ENCODE results near the gene FBXO17. TPM values are rescaled to one million over a fixed set of nuclear protein-coding genes. Genes with fewer than 3 reads are reported as not detected.

Gene FBXO17
- total and polyA plus RNA-seq, 4 donors, result 19.7 to 31.9 (median 23.4) TPM

DNA sequence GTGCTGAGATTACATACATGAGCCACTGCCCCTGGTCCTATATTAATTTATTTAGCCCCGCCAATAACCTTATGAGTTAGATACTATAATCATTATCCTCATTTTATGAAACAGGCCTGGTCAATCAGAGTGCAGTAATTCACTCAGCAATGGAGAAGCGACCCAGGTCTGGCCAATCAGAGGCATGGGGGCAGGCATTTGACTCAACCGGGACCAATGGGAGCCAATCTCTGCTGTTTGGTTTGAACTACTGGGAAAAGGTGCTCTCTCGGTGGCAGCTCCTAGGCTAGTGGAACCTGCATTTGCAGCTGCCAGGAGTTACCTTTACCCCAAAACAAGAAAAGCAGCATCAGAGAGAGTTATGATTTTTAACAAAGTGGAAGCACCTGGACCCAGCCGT lies 82.7 kb downstream of the FBXO17 start:
- Histone ChIP-seq H3K4me1 (ENCODE audit: control insufficient read depth in 4 of 4, insufficient read depth in 4 of 4, low read length in 3 of 4) (peaks cover 0 to 3% (median under 1%) of the 10 kb centered on the region in 4 donors), H3K9me3 (ENCODE audit: control insufficient read depth in 4 of 4, low read length in 3 of 4) (no peaks in the 10 kb centered on the region), H3K9ac (ENCODE audit: low read depth in 1 of 2, low read length in 2 of 2) (no peak overlapping the region), H3K36me3 (ENCODE audit: control insufficient read depth in 4 of 4, insufficient read depth in 3 of 4, low read depth in 1 of 4, low read length in 3 of 4) (peaks cover 2 to 24% (median 18%) of the 10 kb centered on the region in 4 donors), H3K27me3 (ENCODE audit: control insufficient read depth in 4 of 4, insufficient read depth in 4 of 4, low read length in 3 of 4) (no peaks in the 10 kb centered on the region), H3K27ac (ENCODE audit: low read depth in 1 of 2, low read length in 2 of 2) (peak overlapping the region in 1 of 2 donors; percentile 2), H3K4me3 (ENCODE audit: low read depth in 1 of 3, low read length in 3 of 3) (no peak overlapping the region)
- DNase-seq (ENCODE audit: low spot score), result no peak
- TF ChIP-seq, protein P1, sequence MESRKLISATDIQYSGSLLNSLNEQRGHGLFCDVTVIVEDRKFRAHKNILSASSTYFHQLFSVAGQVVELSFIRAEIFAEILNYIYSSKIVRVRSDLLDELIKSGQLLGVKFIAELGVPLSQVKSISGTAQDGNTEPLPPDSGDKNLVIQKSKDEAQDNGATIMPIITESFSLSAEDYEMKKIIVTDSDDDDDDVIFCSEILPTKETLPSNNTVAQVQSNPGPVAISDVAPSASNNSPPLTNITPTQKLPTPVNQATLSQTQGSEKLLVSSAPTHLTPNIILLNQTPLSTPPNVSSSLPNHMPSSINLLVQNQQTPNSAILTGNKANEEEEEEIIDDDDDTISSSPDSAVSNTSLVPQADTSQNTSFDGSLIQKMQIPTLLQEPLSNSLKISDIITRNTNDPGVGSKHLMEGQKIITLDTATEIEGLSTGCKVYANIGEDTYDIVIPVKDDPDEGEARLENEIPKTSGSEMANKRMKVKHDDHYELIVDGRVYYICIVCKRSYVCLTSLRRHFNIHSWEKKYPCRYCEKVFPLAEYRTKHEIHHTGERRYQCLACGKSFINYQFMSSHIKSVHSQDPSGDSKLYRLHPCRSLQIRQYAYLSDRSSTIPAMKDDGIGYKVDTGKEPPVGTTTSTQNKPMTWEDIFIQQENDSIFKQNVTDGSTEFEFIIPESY (IDR thresholded peaks at IDR 0.05), result no peak
- WGBS, result 90% methylated on average over 5 of the region's 5 CpGs

DNA sequence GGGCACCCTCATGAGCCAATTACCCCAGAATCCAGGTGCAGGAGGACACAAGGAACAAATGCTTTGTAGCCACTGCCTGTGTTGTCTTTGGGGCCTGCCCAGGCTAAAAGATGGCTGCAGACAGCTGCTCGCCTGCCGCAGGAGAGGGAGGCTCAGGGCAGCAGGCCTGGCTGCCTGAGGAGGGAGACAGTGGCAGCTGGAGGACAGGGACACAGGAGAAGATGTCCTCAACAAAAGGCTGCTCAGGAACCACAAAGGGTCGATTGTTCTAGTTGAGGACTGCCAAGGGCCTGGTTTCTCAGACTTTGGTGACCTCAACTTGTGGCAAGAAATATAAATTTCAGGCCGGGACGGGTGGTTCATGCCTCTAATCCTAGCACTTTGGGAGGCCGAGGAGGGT lies 83.8 kb downstream of the FBXO17 start:
- 93% methylated on average over 6 of the region's 6 CpGs for WGBS
- TF ChIP-seq, protein P2, sequence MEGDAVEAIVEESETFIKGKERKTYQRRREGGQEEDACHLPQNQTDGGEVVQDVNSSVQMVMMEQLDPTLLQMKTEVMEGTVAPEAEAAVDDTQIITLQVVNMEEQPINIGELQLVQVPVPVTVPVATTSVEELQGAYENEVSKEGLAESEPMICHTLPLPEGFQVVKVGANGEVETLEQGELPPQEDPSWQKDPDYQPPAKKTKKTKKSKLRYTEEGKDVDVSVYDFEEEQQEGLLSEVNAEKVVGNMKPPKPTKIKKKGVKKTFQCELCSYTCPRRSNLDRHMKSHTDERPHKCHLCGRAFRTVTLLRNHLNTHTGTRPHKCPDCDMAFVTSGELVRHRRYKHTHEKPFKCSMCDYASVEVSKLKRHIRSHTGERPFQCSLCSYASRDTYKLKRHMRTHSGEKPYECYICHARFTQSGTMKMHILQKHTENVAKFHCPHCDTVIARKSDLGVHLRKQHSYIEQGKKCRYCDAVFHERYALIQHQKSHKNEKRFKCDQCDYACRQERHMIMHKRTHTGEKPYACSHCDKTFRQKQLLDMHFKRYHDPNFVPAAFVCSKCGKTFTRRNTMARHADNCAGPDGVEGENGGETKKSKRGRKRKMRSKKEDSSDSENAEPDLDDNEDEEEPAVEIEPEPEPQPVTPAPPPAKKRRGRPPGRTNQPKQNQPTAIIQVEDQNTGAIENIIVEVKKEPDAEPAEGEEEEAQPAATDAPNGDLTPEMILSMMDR (IDR thresholded peaks at IDR 0.05; ENCODE audit: low read depth, low read length, missing input control), result no peak
- TF ChIP-seq, protein P3, sequence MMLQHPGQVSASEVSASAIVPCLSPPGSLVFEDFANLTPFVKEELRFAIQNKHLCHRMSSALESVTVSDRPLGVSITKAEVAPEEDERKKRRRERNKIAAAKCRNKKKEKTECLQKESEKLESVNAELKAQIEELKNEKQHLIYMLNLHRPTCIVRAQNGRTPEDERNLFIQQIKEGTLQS (IDR thresholded peaks at IDR 0.05), result no peak
- TF ChIP-seq JUND (IDR thresholded peaks at IDR 0.05) (no peak), RXRA (IDR thresholded peaks at IDR 0.05) (no peak)
- TF ChIP-seq, protein P1 (IDR thresholded peaks at IDR 0.05), result no peak
- TF ChIP-seq, protein P4, sequence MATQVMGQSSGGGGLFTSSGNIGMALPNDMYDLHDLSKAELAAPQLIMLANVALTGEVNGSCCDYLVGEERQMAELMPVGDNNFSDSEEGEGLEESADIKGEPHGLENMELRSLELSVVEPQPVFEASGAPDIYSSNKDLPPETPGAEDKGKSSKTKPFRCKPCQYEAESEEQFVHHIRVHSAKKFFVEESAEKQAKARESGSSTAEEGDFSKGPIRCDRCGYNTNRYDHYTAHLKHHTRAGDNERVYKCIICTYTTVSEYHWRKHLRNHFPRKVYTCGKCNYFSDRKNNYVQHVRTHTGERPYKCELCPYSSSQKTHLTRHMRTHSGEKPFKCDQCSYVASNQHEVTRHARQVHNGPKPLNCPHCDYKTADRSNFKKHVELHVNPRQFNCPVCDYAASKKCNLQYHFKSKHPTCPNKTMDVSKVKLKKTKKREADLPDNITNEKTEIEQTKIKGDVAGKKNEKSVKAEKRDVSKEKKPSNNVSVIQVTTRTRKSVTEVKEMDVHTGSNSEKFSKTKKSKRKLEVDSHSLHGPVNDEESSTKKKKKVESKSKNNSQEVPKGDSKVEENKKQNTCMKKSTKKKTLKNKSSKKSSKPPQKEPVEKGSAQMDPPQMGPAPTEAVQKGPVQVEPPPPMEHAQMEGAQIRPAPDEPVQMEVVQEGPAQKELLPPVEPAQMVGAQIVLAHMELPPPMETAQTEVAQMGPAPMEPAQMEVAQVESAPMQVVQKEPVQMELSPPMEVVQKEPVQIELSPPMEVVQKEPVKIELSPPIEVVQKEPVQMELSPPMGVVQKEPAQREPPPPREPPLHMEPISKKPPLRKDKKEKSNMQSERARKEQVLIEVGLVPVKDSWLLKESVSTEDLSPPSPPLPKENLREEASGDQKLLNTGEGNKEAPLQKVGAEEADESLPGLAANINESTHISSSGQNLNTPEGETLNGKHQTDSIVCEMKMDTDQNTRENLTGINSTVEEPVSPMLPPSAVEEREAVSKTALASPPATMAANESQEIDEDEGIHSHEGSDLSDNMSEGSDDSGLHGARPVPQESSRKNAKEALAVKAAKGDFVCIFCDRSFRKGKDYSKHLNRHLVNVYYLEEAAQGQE (IDR thresholded peaks at IDR 0.05), result no peak
- no peak for DNase-seq (ENCODE audit: low spot score)
- Histone ChIP-seq H3K36me3 (ENCODE audit: control insufficient read depth in 4 of 4, insufficient read depth in 3 of 4, low read depth in 1 of 4, low read length in 3 of 4) (peaks cover 2 to 24% (median 18%) of the 10 kb centered on the region in 4 donors), H3K4me1 (ENCODE audit: control insufficient read depth in 4 of 4, insufficient read depth in 4 of 4, low read length in 3 of 4) (peaks cover 0 to under 1% (median 0%) of the 10 kb centered on the region in 4 donors), H3K4me3 (ENCODE audit: low read depth in 1 of 3, low read length in 3 of 3) (no peak overlapping the region), H3K9ac (ENCODE audit: low read depth in 1 of 2, low read length in 2 of 2) (no peak overlapping the region), H3K27ac (ENCODE audit: low read depth in 1 of 2, low read length in 2 of 2) (no peak overlapping the region), H3K9me3 (ENCODE audit: control insufficient read depth in 4 of 4, low read length in 3 of 4) (no peaks in the 10 kb centered on the region), H3K27me3 (ENCODE audit: control insufficient read depth in 4 of 4, insufficient read depth in 4 of 4, low read length in 3 of 4) (no peaks in the 10 kb centered on the region)

Other genes with a start within 250 kb of the FBXO17 start
- 10 to 100 TPM in 1 of 2 donors, 1 to 10 TPM in 1; 5.3 to 28.7 TPM for gene CAPN12, start 231.3 kb downstream of the FBXO17 start, total RNA-seq
- 10 to 100 TPM in 1 of 2 donors, 1 to 10 TPM in 1; 3.8 to 12.3 TPM for gene CAPN12, start 231.3 kb downstream of the FBXO17 start, polyA plus RNA-seq
- gene LGALS7, start 202.2 kb downstream of the FBXO17 start, total RNA-seq, result not detected
- not detected for gene LGALS7, start 202.2 kb downstream of the FBXO17 start, polyA plus RNA-seq
- gene LGALS7B, start 186.5 kb downstream of the FBXO17 start, total RNA-seq, result not detected
- under 1 TPM in 1 of 2 donors, not detected in 1; 0.36 TPM for gene LGALS7B, start 186.5 kb downstream of the FBXO17 start, polyA plus RNA-seq
- gene LGALS4, start 162.8 kb downstream of the FBXO17 start, total RNA-seq, result 10 to 100 TPM in 1 of 2 donors, under 1 TPM in 1; 0.42 to 13.7 TPM
- 10 to 100 TPM; 10.5 to 40.6 TPM for gene LGALS4, start 162.8 kb downstream of the FBXO17 start, polyA plus RNA-seq
- 100 to 1,000 TPM; 226 to 259 TPM for gene ECH1, start 143.9 kb downstream of the FBXO17 start, total RNA-seq
- gene ECH1, start 143.9 kb downstream of the FBXO17 start, polyA plus RNA-seq, result 1,000 to 10,000 TPM in 1 of 2 donors, 100 to 1,000 TPM in 1; 581 to 1,082 TPM
- 100 to 1,000 TPM; 115 to 166 TPM for gene HNRNPL, start 125.8 kb downstream of the FBXO17 start, total RNA-seq
- 10 to 100 TPM; 50.4 to 76.5 TPM for gene HNRNPL, start 125.8 kb downstream of the FBXO17 start, polyA plus RNA-seq
- 1 to 10 TPM; 4.9 to 5.5 TPM for gene RINL, start 97.5 kb downstream of the FBXO17 start, total RNA-seq
- 1 to 10 TPM; 5.5 to 8.7 TPM for gene RINL, start 97.5 kb downstream of the FBXO17 start, polyA plus RNA-seq
- gene SIRT2, start 76.1 kb downstream of the FBXO17 start, total RNA-seq, result 10 to 100 TPM; 21.8 to 42.2 TPM
- 10 to 100 TPM; 26.1 to 27.6 TPM for gene SIRT2, start 76.1 kb downstream of the FBXO17 start, polyA plus RNA-seq
- 10 to 100 TPM; 10.0 to 19.7 TPM for gene NFKBIB, start 75.8 kb downstream of the FBXO17 start, total RNA-seq
- gene NFKBIB, start 75.8 kb downstream of the FBXO17 start, polyA plus RNA-seq, result 10 to 100 TPM in 1 of 2 donors, 1 to 10 TPM in 1; 8.0 to 25.4 TPM
- under 1 TPM; 0.08 to 0.14 TPM for gene CCER2, start 63.6 kb downstream of the FBXO17 start, total RNA-seq
- under 1 TPM in 1 of 2 donors, not detected in 1; 0.16 TPM for gene CCER2, start 63.6 kb downstream of the FBXO17 start, polyA plus RNA-seq
- gene SARS2, start 45.0 kb downstream of the FBXO17 start, total RNA-seq, result 10 to 100 TPM; 15.9 to 19.2 TPM
- gene SARS2, start 45.0 kb downstream of the FBXO17 start, polyA plus RNA-seq, result 10 to 100 TPM; 16.4 to 17.8 TPM
- gene MRPS12, start 44.8 kb downstream of the FBXO17 start, total RNA-seq, result 10 to 100 TPM; 19.0 to 20.2 TPM
- gene MRPS12, start 44.8 kb downstream of the FBXO17 start, polyA plus RNA-seq, result 10 to 100 TPM; 59.6 to 62.0 TPM
- 1 to 10 TPM; 3.1 to 4.3 TPM for gene FBXO27, start 56.8 kb upstream of the FBXO17 start, total RNA-seq
- gene FBXO27, start 56.8 kb upstream of the FBXO17 start, polyA plus RNA-seq, result 1 to 10 TPM; 2.1 to 5.0 TPM
- gene ACP7, start 108.6 kb upstream of the FBXO17 start, total RNA-seq, result under 1 TPM in 1 of 2 donors, not detected in 1; 0.05 TPM
- gene ACP7, start 108.6 kb upstream of the FBXO17 start, polyA plus RNA-seq, result not detected
- gene PAK4, start 150.0 kb upstream of the FBXO17 start, total RNA-seq, result 1 to 10 TPM; 5.4 to 9.5 TPM
- gene PAK4, start 150.0 kb upstream of the FBXO17 start, polyA plus RNA-seq, result 10 to 100 TPM in 1 of 2 donors, 1 to 10 TPM in 1; 6.0 to 16.6 TPM
- gene NCCRP1, start 221.2 kb upstream of the FBXO17 start, total RNA-seq, result not detected
- gene NCCRP1, start 221.2 kb upstream of the FBXO17 start, polyA plus RNA-seq, result not detected
- gene SYCN, start 228.5 kb upstream of the FBXO17 start, total RNA-seq, result not detected
- not detected for gene SYCN, start 228.5 kb upstream of the FBXO17 start, polyA plus RNA-seq